DOHH2 (cell line): ENCODE measurements around the gene RHO.

Source experiments
- H3F3A ChIP-seq: fragments of 200-600 bp; sonication (generic), shearing (Covaris generic); 2 replicates; pipeline ENCODE4 v1.6.0; 2016; ENCODE audit warnings: antibody characterized with exemption, mild to moderate bottlenecking; ENCODE audit not compliant: control insufficient read depth, insufficient read depth
- H3K27ac ChIP-seq: fragments of 200-600 bp; sonication (generic); 2 replicates; pipeline ENCODE4 v1.5.1; 2014; ENCODE audit warnings: low read depth, mild to moderate bottlenecking, low read length, moderate library complexity
- H3K27me3 ChIP-seq: fragments of 200-600 bp; sonication (generic); 2 replicates; pipeline ENCODE4 v1.6.1; 2014; ENCODE audit warnings: mild to moderate bottlenecking, low read length, mixed read lengths; ENCODE audit not compliant: control insufficient read depth
- H3K36me3 ChIP-seq: fragments of 200-600 bp; sonication (generic); 2 replicates; pipeline ENCODE4 v1.6.1; 2014; ENCODE audit warnings: mild to moderate bottlenecking, low read length, moderate library complexity, mixed read lengths; ENCODE audit not compliant: control insufficient read depth
- H3K4me1 ChIP-seq: fragments of 200-600 bp; sonication (generic); 2 replicates; pipeline ENCODE4 v1.6.1; 2014; ENCODE audit warnings: mild to moderate bottlenecking, low read length, mixed read lengths; ENCODE audit not compliant: control insufficient read depth
- H3K4me2 ChIP-seq: fragments of 200-600 bp; sonication (generic); 2 replicates; pipeline ENCODE4 v1.6.0; 2014; ENCODE audit warnings: mild to moderate bottlenecking, low read length, moderate library complexity
- H3K4me3 ChIP-seq: fragments of 200-600 bp; sonication (generic); 2 replicates; pipeline ENCODE4 v1.5.1; 2014; ENCODE audit warnings: mild to moderate bottlenecking, low read length, mixed read lengths
- H3K79me2 ChIP-seq: fragments of 200-600 bp; sonication (generic); 2 replicates; pipeline ENCODE4 v1.6.1; 2014; ENCODE audit warnings: mild to moderate bottlenecking, low read length, mixed read lengths; ENCODE audit not compliant: control insufficient read depth
- H3K9me2 ChIP-seq: fragments of 200-600 bp; sonication (generic); replicated peaks from 2 replicates; pipeline ENCODE4 v1.6.1; 2014; ENCODE audit warnings: mild to moderate bottlenecking, low read length, mixed read lengths; ENCODE audit not compliant: control insufficient read depth
- H3K9me3 ChIP-seq: fragments of 200-600 bp; sonication (generic); 2 replicates; pipeline ENCODE4 v1.6.1; 2014; ENCODE audit warnings: antibody characterized with exemption, low read length, mixed read lengths; ENCODE audit not compliant: control insufficient read depth, insufficient read depth
- H4K20me1 ChIP-seq: fragments of 200-600 bp; sonication (generic); 2 replicates; pipeline ENCODE4 v1.6.0; 2014; ENCODE audit warnings: low read depth, mild to moderate bottlenecking, antibody characterized with exemption, low read length, moderate library complexity; ENCODE audit not compliant: control insufficient read depth, insufficient read depth
- CTCF ChIP-seq: fragments of 200-600 bp; sonication (generic); IDR thresholded peaks from one replicate; pipeline ENCODE4 v1.5.1; 2014; ENCODE audit warnings: antibody characterized with exemption, mild to moderate bottlenecking, low read depth, low read length; ENCODE audit not compliant: poor library complexity, severe bottlenecking
- EZH2phosphoT487 ChIP-seq: fragments of 200-600 bp; sonication (generic); IDR thresholded peaks from 2 replicates; pipeline ENCODE4 v1.6.1; 2017; ENCODE audit warnings: borderline replicate concordance, mild to moderate bottlenecking, antibody characterized with exemption, low read length, moderate library complexity, mixed read lengths

Gene RHO

GRCh38 chr3:129553171-129553570, 24.7 kb downstream of the RHO start:
- H3K27ac ChIP-seq, result no peak overlapping the region
- no peaks in the 10 kb centered on the region; the same call in 1 of the 2 replicates for H3K4me1 ChIP-seq
- no peaks in the 10 kb centered on the region for H3K9me2 ChIP-seq
- no peaks in the 10 kb centered on the region for H3K36me3 ChIP-seq
- no peaks in the 10 kb centered on the region for H3K79me2 ChIP-seq
- no peaks in the 10 kb centered on the region for H4K20me1 ChIP-seq
- peaks cover 4% of the 10 kb centered on the region; the same call in 1 of the 2 replicates for H3K27me3 ChIP-seq
- H3K4me2 ChIP-seq, result no peak overlapping the region
- no peaks in the 10 kb centered on the region for H3F3A ChIP-seq
- no peak overlapping the region for H3K4me3 ChIP-seq
- TF ChIP-seq EZH2phosphoT487 (no peak), CTCF (no peak)
- H3K9me3 ChIP-seq, result no peaks in the 10 kb centered on the region

DNA sequence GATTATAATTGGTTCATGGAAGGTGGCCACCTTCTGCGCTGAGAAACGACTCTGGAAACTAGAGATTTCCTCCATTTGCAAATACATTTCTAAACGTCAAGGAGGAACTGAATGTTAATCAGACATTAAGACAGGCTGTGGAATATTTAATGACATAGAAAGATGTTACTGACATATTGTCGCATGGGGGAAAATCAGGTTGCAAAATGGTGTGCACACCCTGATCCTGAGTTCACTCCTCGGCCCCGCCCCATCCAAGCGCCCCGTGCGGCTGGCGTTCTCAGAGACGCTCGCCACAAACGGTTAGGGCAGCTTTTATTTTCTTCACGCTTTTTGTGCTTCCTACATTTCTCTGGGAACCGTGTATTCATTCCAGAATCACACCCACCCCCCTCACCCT, 25.3 kb downstream of the RHO start:
- Histone ChIP-seq H4K20me1 (no peaks in the 10 kb centered on the region), H3K79me2 (no peaks in the 10 kb centered on the region), H3K4me2 (no peak overlapping the region), H3K4me1 (peaks cover 5% of the 10 kb centered on the region), H3K27ac (no peak overlapping the region), H3K27me3 (peaks cover 4% of the 10 kb centered on the region; the same call in 1 of the 2 replicates), H3F3A (no peaks in the 10 kb centered on the region), H3K9me2 (no peaks in the 10 kb centered on the region), H3K9me3 (no peaks in the 10 kb centered on the region), H3K36me3 (no peaks in the 10 kb centered on the region), H3K4me3 (no peak overlapping the region)
- TF ChIP-seq EZH2phosphoT487, result no peak

- Histone ChIP-seq H3K27me3 (peaks cover 4% of the 10 kb centered on the region; the same call in 1 of the 2 replicates), H3K4me3 (no peak overlapping the region), H3K79me2 (no peaks in the 10 kb centered on the region), H3K9me3 (no peaks in the 10 kb centered on the region), H3K4me2 (no peak overlapping the region), H3K9me2 (no peaks in the 10 kb centered on the region), H3K36me3 (no peaks in the 10 kb centered on the region), H3K27ac (no peak overlapping the region), H3K4me1 (peaks cover 14% of the 10 kb centered on the region), H4K20me1 (no peaks in the 10 kb centered on the region), H3F3A (no peaks in the 10 kb centered on the region)
- TF ChIP-seq EZH2phosphoT487, result no peak
- TF ChIP-seq CTCF, result no peak
These were observed 26.1 kb downstream of the RHO start for GRCh38 chr3:129554356-129555152.

DNA sequence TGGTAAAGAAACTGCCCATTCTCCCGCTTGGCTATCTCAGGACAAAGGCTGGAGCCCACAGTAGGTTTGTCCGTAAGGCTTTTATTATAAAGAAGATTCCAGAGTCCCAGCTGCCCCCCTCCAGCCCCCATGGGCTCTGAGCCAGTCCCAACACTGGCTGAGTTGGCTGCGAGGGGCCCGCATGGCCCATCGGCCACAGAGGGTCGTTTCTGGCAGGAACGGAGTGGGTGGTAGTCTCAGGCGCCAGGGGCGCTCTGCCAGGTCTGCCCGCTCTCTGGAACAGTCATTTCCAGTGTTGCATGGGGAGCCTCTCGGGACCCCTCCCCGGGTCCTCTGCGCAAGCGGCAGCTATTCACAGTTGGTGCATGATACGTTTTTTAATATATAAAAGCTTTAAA, 26.7 kb downstream of the RHO start:
- peaks cover 14% of the 10 kb centered on the region for H3K4me1 ChIP-seq
- H3K36me3 ChIP-seq, result no peaks in the 10 kb centered on the region
- TF ChIP-seq EZH2phosphoT487 (no peak), CTCF (no peak)
- H3K4me3 ChIP-seq, result no peak overlapping the region
- no peak overlapping the region for H3K4me2 ChIP-seq
- no peaks in the 10 kb centered on the region for H3F3A ChIP-seq
- H3K9me3 ChIP-seq, result no peaks in the 10 kb centered on the region
- no peaks in the 10 kb centered on the region for H3K79me2 ChIP-seq
- H4K20me1 ChIP-seq, result no peaks in the 10 kb centered on the region
- no peak overlapping the region for H3K27ac ChIP-seq
- no peaks in the 10 kb centered on the region for H3K9me2 ChIP-seq
- H3K27me3 ChIP-seq, result peaks cover 4% of the 10 kb centered on the region; the same call in 1 of the 2 replicates
